Activated T-cell treated with anti-CD3 and anti-CD28 coated beads for 24 hours (primary cell): Measurements from ENCODE around the gene TMEM141.

Source experiments
- DNase-seq: peaks from one replicate; pipeline ENCODE4 v3.0.0-alpha.2; 2020; ENCODE audit warnings: low read depth

Gene TMEM141

GRCh38 chr9:136790640-136791515 is at the start of gene TMEM141:
Gene TMEM141, plus strand, starts transcription at chr9:136791344. Its CDS starts 27 bp downstream, at chr9:136791371.
- peak; percentile 100 for DNase-seq

DNA sequence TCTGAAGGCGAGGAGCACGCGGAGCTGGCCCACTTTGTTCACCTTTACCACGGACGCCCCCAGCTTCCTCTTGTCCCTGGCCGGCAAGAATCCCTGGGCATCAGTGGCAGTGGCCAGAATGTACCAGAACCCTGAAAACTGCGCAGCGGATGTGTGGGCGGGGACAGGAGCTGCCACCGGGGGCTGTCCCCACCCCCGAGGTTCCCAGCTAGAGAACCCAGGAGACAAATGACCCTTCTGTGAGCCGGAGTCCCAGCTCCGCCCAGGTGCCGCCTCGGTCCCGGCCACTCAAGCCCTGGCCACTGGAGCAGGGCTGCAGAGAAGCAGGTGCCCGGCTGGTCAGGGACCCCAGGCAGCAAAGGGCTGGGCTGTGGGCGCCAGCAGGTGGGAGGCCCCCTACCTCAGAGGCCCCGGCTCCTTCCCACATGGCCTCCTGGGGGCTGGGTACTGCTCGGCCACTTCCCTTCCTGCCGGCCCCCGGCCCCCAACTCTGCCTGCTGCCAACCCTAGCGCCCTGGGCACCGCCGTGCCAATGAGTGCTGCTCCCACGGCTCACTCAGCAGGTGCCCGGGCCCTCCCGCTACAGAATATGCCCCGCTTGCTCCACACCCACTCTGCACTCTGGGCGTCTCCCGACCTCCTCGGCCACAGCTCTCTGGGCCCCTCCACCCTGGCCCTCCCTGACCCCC is 49.1 kb upstream of the TMEM141 start:
- DNase-seq = no peak

GRCh38 chr9:136742591-136743391 is 48.4 kb upstream of the TMEM141 start, which contains the start of gene LCN10:
Gene LCN10, minus strand, starts transcription at chr9:136742940. Its CDS starts 37 bp downstream, at chr9:136742903.
- no peak for DNase-seq

DNA sequence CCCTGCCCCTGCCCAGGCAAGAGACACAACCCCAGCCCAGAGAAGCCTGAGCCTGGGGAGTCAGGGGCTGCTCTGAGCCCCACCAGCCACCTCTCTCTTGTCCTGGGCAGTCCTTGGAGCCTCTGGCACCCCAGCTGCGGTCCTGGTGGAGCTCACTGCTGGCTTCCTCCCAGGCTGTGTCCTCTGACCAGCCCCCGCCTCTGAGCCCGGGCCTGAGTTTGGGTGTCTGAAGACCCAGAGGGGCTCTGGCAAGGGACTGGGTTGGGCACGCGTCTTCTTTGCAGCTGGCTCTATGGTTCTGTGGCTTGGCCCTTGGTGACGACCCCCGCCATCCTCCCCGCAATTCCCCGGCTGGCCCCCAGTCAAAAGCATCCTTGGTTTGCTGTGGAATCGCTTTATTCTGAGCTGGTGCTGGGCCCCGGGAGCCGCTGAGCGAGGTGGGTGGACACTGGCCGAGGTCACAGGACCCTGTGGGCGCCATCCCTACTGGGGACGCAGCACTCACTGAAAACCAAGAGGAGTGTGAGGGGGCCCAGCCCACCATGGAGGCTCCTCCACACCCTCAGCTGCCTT is 47.4 kb upstream of the TMEM141 start:
- no peak for DNase-seq

DNA sequence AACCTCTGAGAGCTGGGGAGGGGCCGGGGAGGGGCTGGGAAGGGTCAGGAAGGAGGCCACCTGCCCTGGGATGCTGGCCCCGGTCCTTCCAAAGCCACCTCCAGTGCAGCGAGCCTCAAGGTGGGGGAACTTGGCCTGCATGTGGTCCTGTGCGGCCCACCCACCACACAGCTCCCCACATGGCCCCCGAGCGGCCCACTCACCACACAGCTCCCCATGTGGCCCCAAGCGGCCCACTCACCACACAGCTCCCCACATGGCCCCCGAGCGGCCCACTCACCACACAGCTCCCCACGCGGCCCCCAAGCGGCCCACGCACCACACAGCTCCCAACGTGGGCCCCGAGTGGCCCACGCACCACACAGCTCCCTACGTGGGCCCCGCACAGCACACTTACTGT is 46.4 kb upstream of the TMEM141 start:
- DNase-seq = no peak

DNA sequence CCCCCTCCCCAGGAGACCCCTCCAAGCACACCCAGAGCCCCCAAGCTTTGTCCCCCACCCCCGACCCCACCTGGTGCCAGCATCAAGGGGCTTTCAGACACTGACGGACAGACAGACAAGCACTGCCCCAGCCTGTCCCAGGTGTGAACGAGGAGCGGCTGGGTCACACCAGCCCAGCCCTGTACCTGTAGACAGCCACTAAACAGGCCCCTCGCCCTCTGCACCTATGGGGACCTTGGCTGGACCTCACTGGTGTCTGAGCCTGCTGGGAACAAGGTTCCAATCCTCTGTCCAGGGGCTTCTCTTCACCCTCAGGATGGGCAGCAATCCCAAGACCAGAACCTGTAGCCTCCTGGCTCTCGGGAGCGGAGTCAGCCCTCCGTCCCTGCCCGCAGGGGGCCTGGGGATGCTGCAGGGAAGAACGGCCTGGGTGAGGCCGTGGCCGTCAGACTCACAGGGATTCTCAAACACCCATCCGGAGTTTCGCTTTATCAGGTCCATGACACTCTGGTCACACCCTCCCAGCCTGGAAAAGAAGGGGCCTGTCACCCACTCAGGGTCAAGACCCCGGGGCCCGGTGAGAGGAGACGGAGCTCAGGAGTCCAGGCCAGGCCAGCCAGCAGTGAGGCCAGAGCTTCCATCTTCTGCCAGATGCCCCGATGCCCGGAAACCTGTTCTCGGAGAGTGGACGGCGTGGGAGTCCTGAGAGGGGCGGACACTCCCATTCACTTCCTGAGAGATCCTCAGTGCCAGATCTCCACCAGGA is 45.6 kb upstream of the TMEM141 start:
- DNase-seq = no peak

DNA sequence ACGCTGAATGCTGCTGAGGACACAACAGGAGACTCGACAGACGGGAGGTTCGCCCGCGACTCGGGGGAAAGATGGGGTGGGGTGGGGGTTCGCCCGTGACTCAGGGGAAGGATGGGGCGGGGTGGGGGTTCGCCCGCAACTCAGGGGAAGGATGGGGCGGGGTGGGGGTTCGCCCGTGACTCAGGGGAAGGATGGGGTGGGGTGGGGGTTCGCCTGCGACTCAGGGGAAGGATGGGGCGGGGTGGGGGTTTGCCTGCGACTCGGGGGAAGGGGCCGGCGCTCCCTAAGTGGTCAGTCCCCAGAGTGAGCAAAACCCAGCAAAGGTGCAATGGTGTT is 45.0 kb upstream of the TMEM141 start:
- DNase-seq = no peak

- DNase-seq = no peak
Measured at GRCh38 chr9:136746621-136747020, 44.5 kb upstream of the TMEM141 start.

GRCh38 chr9:136747161-136748060 is 43.7 kb upstream of the TMEM141 start:
- no peak for DNase-seq

GRCh38 chr9:136748201-136748600 is 42.9 kb upstream of the TMEM141 start, which contains the start of gene LCN6:
Gene LCN6, minus strand, starts transcription at chr9:136748525. Its CDS starts 42 bp downstream, at chr9:136748483.
- DNase-seq = no peak

- DNase-seq = no peak
Measured at GRCh38 chr9:136748666-136749611, 42.2 kb upstream of the TMEM141 start.

GRCh38 chr9:136750526-136750925 is 40.6 kb upstream of the TMEM141 start:
- no peak for DNase-seq

DNA sequence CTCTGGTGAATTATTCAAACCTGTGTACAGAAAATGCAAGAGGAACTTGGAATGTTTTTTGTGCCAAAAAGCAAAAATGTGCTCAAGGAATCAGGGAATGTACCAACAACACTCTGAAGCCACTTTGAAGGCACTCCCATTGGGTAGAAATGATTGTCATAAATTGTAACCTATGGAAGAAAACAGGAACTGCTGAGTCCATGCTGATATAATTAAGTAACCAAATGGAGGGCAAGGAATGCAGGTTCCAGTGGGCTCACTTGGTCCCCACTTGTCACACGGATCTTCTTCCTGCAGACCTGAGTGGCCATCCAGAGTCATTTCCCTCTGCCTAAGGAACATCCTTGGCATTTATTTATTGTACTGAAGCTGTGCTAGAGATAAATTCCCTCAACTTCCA is 39.9 kb upstream of the TMEM141 start:
- no peak for DNase-seq

DNA sequence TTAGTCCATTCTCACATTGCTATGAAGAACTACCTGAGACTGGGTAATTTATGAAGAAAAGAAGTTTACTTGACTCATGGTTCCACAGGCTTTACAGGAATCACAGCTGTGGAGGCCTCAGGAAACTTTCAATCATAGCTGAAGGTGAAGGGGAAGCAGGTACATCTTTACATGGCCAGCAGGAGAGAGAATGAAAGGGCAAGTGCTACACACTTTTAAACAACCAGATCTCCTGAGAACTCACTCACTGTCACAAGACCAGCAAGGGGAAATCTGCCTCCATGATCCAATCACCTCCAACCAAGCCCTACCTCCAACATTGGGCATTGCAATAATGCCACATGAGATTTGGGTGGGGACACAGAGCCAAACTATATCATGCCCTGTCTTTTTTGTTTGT is 39.3 kb upstream of the TMEM141 start:
- no peak for DNase-seq

- no peak for DNase-seq
Measured at GRCh38 chr9:136753371-136754058, 37.6 kb upstream of the TMEM141 start.

DNA sequence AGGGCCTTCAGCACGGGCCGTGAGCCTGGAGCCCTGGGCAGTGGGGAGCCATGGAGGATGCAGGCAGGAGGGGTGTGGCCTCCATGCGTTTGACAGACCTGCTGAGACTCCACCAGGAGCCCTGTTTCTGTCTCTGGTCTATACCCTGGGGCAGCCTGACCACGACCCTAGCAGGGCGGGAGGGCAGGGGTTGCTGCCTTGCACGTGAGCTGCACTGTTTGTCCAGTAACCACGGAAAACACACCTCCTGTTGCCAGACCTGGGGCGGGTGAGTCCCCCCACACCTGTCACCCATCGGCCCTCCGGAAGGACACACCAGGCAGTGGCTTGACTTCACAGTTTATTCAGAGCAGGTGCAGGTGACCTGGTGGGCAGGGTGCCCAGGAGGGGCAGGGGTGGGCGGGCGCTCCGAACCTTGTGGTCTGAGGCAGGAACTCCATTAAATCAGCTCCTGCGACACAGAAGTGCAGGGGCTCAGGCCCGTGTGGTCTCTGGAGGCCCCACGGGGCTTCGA is 37.0 kb upstream of the TMEM141 start:
- no peak for DNase-seq

GRCh38 chr9:136754626-136755301 is 36.4 kb upstream of the TMEM141 start:
- DNase-seq = no peak
